IPS-11a (cell line): Measurements from ENCODE around the gene MITF.

Experiments
- H3K4me3 ChIP-seq: one replicate; pipeline ENCODE4 v1.5.1; 2013; ENCODE audit warnings: low read depth, low read length, control low read depth

Gene MITF

GRCh38 chr3:69868841-69869420 is 129.7 kb downstream of the MITF start:
- H3K4me3 ChIP-seq = no peak overlapping the region

GRCh38 chr3:69869643-69870042 is 130.4 kb downstream of the MITF start:
- H3K4me3 ChIP-seq = no peak overlapping the region

- no peak overlapping the region for H3K4me3 ChIP-seq
These were observed 132.0 kb downstream of the MITF start for GRCh38 chr3:69871251-69871650.

- H3K4me3 ChIP-seq = no peak overlapping the region
These were observed 132.6 kb downstream of the MITF start for GRCh38 chr3:69871868-69872267.

GRCh38 chr3:69872783-69873378 is 133.6 kb downstream of the MITF start:
- H3K4me3 ChIP-seq = no peak overlapping the region

- H3K4me3 ChIP-seq = no peak overlapping the region
These were observed 136.8 kb downstream of the MITF start for GRCh38 chr3:69876073-69876472.

- no peak overlapping the region for H3K4me3 ChIP-seq
These were observed 139.0 kb downstream of the MITF start for GRCh38 chr3:69878254-69878653.

- no peak overlapping the region for H3K4me3 ChIP-seq
These were observed 139.8 kb downstream of the MITF start for GRCh38 chr3:69879051-69879450.

GRCh38 chr3:69880069-69880640 is 140.9 kb downstream of the MITF start:
- no peak overlapping the region for H3K4me3 ChIP-seq

GRCh38 chr3:69881051-69881450 is 141.8 kb downstream of the MITF start:
- no peak overlapping the region for H3K4me3 ChIP-seq

- no peak overlapping the region for H3K4me3 ChIP-seq
These were observed 142.6 kb downstream of the MITF start for GRCh38 chr3:69881756-69882428.

- H3K4me3 ChIP-seq = no peak overlapping the region
These were observed 143.3 kb downstream of the MITF start for GRCh38 chr3:69882560-69882959.

GRCh38 chr3:69888040-69888942 is 149.0 kb downstream of the MITF start:
- no peak overlapping the region for H3K4me3 ChIP-seq

- H3K4me3 ChIP-seq = no peak overlapping the region
These were observed 149.7 kb downstream of the MITF start for GRCh38 chr3:69888943-69889315.

GRCh38 chr3:69890084-69890483 is 150.8 kb downstream of the MITF start:
- no peak overlapping the region for H3K4me3 ChIP-seq

GRCh38 chr3:69890691-69891090 is 151.4 kb downstream of the MITF start:
- no peak overlapping the region for H3K4me3 ChIP-seq

GRCh38 chr3:69892706-69893105 is 153.4 kb downstream of the MITF start:
- no peak overlapping the region for H3K4me3 ChIP-seq

GRCh38 chr3:69893274-69893673 is 154.0 kb downstream of the MITF start:
- H3K4me3 ChIP-seq = no peak overlapping the region

- H3K4me3 ChIP-seq = no peak overlapping the region
These were observed 156.8 kb downstream of the MITF start for GRCh38 chr3:69896095-69896494.

GRCh38 chr3:69900331-69900730 is 161.1 kb downstream of the MITF start:
- H3K4me3 ChIP-seq = no peak overlapping the region

GRCh38 chr3:69901802-69902201 is 162.5 kb downstream of the MITF start:
- no peak overlapping the region for H3K4me3 ChIP-seq
